Lower lobe of right lung (tissue), 2 donors: ENCODE results near the gene MDM4. TPM values are rescaled to one million over a fixed set of nuclear protein-coding genes. Genes with fewer than 3 reads are reported as not detected.

Source experiments
- ATAC-seq, 2 donors: fragments of 200-7000 bp; cut with Tn5 transposase; one replicate each; pipeline ENCODE4 v1.9.1; 2020 to 2022; ENCODE audit warnings: mild to moderate bottlenecking in 2 of 2, moderate library complexity in 2 of 2
- DNase-seq: peaks from one replicate; pipeline ENCODE4 v3.0.0-alpha.2; 2020
- H3K27ac ChIP-seq: fragments of 200-600 bp; one replicate; pipeline ENCODE4 v1.8.0; 2022
- H3K27me3 ChIP-seq: fragments of 200-600 bp; one replicate; pipeline ENCODE4 v1.8.0; 2022; ENCODE audit warnings: low read depth
- H3K36me3 ChIP-seq: fragments of 200-600 bp; one replicate; pipeline ENCODE4 v1.8.0; 2022; ENCODE audit warnings: mild to moderate bottlenecking
- H3K4me1 ChIP-seq: fragments of 200-600 bp; one replicate; pipeline ENCODE4 v1.8.0; 2022
- H3K4me3 ChIP-seq: fragments of 200-600 bp; one replicate; pipeline ENCODE4 v1.8.0; 2022; ENCODE audit warnings: mild to moderate bottlenecking
- H3K9me3 ChIP-seq: fragments of 200-600 bp; one replicate; pipeline ENCODE4 v1.8.0; 2022
- CTCF ChIP-seq: fragments of 200-600 bp; IDR thresholded peaks from one replicate; pipeline ENCODE4 v1.8.0; 2022; ENCODE audit warnings: antibody characterized with exemption, mild to moderate bottlenecking
- intact Hi-C: fragments of 100-400 bp; cut with DNase I; formaldehyde crosslinking; loops from one replicate; pipeline ENCODE4 v1.11.0; 2022
- long read RNA-seq: library from polyadenylated mRNA; unstranded; transcript quantifications from one replicate; pipeline ENCODE4 v2.0.0, GENCODE V29; 2021
- total RNA-seq: library from RNA; stranded (reverse); fragmentation: NEBNext Ultra II Directional; extraction: Animal tissue kit (Norgen Biotek cat#: 25700); gene quantifications from one replicate; pipeline ENCODE4 v1.2.1, GENCODE V29; 2021
- donor health status: DM: no; HTN: yes; CAD: no; lungs with severe emphysema.

Gene MDM4, protein sequence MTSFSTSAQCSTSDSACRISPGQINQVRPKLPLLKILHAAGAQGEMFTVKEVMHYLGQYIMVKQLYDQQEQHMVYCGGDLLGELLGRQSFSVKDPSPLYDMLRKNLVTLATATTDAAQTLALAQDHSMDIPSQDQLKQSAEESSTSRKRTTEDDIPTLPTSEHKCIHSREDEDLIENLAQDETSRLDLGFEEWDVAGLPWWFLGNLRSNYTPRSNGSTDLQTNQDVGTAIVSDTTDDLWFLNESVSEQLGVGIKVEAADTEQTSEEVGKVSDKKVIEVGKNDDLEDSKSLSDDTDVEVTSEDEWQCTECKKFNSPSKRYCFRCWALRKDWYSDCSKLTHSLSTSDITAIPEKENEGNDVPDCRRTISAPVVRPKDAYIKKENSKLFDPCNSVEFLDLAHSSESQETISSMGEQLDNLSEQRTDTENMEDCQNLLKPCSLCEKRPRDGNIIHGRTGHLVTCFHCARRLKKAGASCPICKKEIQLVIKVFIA
- total RNA-seq: 77.9 TPM
- long read RNA-seq, full-length matches to known transcripts: 5 of 25 reads
- long read RNA-seq, partial matches to known transcripts: 2 of 25 reads
- long read RNA-seq, other reads (novel, unspliced or antisense): 18 of 25 reads

DNA sequence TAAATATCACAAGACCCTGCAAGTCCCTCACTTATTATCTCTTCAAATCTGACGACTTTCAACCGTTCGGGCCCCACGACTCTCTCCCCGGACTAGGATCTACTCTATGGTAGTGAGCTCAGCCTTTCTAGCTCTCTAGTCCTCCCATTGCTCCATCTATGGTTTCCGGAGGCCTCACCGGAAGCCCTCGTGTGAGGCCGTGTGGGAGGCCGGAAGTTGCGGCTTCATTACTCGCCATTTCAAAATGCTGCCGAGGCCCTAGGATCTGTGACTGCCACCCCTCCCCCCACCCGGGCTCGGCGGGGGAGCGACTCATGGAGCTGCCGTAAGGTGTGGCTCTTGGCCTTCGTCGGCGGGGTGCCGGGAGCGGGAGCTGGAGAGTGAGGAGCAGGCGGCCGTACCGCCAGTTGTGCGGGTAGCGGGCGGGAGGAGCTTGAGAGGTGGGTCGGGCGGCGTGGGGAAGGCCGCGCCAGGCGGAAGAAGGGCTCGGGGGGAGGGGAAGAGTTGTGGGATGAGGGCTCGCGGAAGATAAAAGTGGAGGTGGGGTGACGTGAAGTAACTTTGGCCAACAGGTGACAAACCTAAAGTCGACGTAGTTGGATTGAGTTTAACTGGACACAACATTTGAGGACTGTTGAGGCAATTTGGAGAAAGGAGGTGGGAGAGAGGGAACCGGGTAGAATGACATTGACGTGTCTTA, at the start of gene MDM4:
TSS of gene MDM4 (plus strand) at position 227 of the 700 bp plus-strand sequence. CDS start 9,113 bp downstream, outside the sequence.
- peak within 1 kb of the TSS; percentile 84 for H3K4me3 ChIP-seq
- H3K27ac ChIP-seq: peak within 1 kb of the TSS; percentile 95
- no peaks in the 10 kb centered on the region for H3K9me3 ChIP-seq
- H3K4me1 ChIP-seq: peaks cover 39% of the 10 kb centered on the region
- no peaks in the 10 kb centered on the region for H3K27me3 ChIP-seq
- peak; percentile 98 for ATAC-seq
- intact Hi-C loops: no loop called here
- peaks cover 19% of the 10 kb centered on the region for H3K36me3 ChIP-seq
- peak; percentile 94 for DNase-seq
- TF ChIP-seq CTCF: no peak

DNA sequence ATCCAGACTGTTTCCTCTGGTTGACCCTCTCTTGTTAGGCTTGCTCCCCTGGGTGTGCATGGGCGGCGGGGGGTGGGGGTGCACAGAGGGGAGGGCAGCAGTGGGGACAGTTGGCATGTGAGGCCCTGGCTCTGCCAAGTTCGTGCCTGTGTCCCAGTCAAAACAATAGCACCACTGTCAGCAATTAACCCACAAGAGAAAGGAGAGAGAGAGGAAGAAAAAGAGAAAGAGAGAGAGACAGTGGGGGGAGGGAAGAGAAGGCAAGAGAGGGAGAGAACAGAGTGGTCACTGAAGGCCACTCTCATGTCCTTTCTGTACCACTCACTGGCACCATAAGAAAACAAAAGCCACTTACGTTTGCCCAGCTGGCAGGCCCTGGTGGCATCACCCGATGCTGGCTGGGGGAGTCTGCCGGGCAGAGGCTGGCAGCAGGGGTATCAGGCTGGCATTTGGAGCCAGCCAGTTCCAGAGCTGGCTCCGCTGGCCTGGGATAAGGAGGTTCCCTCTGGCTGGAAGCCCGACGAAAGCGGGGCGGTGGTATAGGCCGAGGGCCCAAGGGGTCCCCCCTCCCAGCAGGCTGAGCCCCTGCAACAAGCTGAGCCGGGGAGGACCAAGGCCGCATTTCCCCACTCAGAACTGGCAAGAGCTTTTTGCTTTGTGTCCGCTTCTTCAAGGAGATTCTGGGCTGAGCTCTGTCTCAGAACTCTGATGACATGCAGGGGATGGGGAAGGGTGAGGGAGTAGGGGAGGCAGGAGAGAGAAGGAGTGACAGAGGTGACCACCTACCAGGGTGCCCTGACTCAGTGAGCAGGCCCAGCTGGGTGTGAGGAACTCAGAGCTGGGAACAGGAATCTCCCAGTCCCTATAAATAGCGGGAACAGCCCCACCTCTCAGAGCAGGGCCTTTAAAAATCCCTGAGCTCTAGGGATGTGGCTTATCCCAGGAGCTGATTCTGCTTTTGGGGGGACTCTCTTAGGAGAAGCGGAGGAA, 49.5 kb upstream of the MDM4 start:
- no peak overlapping the region for H3K4me3 ChIP-seq
- H3K36me3 ChIP-seq: peaks cover 40% of the 10 kb centered on the region
- H3K27me3 ChIP-seq: no peaks in the 10 kb centered on the region
- H3K27ac ChIP-seq: peak overlapping the region; percentile 68
- ATAC-seq: no peak
- no peak for DNase-seq
- TF ChIP-seq CTCF: no peak
- intact Hi-C loops: no loop called here
- H3K4me1 ChIP-seq: peaks cover 56% of the 10 kb centered on the region
- no peaks in the 10 kb centered on the region for H3K9me3 ChIP-seq

DNA sequence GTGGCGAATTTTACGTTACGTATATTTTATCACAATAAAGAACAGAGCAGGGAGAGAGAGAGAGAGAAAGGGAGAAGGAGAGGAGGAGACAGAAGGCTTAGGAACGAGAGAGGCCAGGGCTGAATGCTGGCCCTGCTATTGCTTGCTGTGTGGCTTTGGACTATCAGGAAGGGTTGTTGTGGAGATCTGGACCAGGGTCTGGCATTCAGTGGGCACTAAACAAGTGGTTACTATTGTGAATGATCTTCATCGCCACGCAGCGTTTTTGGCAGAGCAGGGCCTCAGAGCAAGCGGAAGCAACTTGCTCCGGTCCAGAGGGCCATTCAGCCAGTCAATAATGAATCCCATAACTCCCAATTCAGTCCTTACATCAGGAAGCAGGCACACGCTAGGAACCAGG, 48.0 kb upstream of the MDM4 start:
- no peak overlapping the region for H3K4me3 ChIP-seq
- H3K36me3 ChIP-seq: peaks cover 27% of the 10 kb centered on the region
- DNase-seq: no peak
- peaks cover 42% of the 10 kb centered on the region for H3K4me1 ChIP-seq
- ATAC-seq: no peak
- no peak for TF ChIP-seq CTCF
- intact Hi-C loops: no loop called here
- H3K27me3 ChIP-seq: no peaks in the 10 kb centered on the region
- no peak overlapping the region for H3K27ac ChIP-seq
- no peaks in the 10 kb centered on the region for H3K9me3 ChIP-seq

DNA sequence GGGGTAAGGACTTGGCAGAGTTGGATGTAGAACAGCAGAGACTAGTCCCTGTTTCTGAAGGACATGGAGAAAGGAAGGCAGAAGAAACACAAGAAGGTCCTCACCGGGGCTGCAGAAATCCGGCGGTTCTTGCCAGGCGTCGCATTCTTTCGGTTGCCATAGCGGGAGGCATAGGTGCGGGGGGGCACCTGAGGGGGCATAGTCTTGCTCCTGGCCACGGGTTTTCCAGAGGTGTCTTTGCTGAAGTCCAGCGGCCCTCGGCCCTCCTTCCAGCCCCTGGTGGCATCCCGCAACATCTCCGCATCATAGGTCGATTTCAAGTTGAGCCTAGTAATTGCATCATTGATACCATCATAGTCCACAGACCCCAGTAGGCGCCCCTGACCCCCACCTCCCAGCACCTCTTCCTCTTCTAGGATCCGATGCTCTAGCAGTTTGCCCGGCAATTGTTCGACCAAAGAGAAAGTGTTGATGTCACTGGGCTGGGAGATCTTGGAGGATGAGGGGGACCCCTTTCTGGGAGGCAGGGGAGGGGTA, 47.4 kb upstream of the MDM4 start:
- Histone ChIP-seq H3K4me3 (no peak overlapping the region), H3K27me3 (no peaks in the 10 kb centered on the region), H3K27ac (no peak overlapping the region), H3K9me3 (no peaks in the 10 kb centered on the region), H3K4me1 (peaks cover 36% of the 10 kb centered on the region), H3K36me3 (peaks cover 21% of the 10 kb centered on the region)
- intact Hi-C loops: no loop called here
- no peak for TF ChIP-seq CTCF
- ATAC-seq: no peak
- DNase-seq: no peak
